GM21381 (cell line): ENCODE measurements around the gene ZSWIM6.

Source experiments
- ATAC-seq: cut with Tn5 transposase; IDR thresholded peaks from one replicate; pipeline ENCODE4 v1.9.1; 2021; ENCODE audit warnings: mild to moderate bottlenecking, moderate library complexity; ENCODE audit not compliant: unreplicated experiment

ZSWIM6 gene

GRCh38 chr5:61331407-61332357 is at the start of gene ZSWIM6:
ZSWIM6 (plus strand) TSS chr5:61332258; CDS start chr5:61332273, 15 bp downstream.
- ATAC-seq: peak; percentile 70

- ATAC-seq: no peak
Measured at GRCh38 chr5:61283471-61283870, 48.6 kb upstream of the ZSWIM6 start.

- ATAC-seq: no peak
Measured at GRCh38 chr5:61285531-61285930, 46.5 kb upstream of the ZSWIM6 start.

GRCh38 chr5:61286446-61287132 is 45.5 kb upstream of the ZSWIM6 start:
- no peak for ATAC-seq

GRCh38 chr5:61287474-61287873 is 44.6 kb upstream of the ZSWIM6 start:
- no peak for ATAC-seq

- no peak for ATAC-seq
Measured at GRCh38 chr5:61289241-61289640, 42.8 kb upstream of the ZSWIM6 start.

- ATAC-seq: no peak
Measured at GRCh38 chr5:61289669-61290306, 42.3 kb upstream of the ZSWIM6 start.

- no peak for ATAC-seq
Measured at GRCh38 chr5:61290791-61291210, 41.3 kb upstream of the ZSWIM6 start.

GRCh38 chr5:61292062-61292657 is 39.9 kb upstream of the ZSWIM6 start:
- ATAC-seq: no peak

- ATAC-seq: no peak
Measured at GRCh38 chr5:61293071-61293470, 39.0 kb upstream of the ZSWIM6 start.

- ATAC-seq: no peak
Measured at GRCh38 chr5:61293873-61294272, 38.2 kb upstream of the ZSWIM6 start.

GRCh38 chr5:61295365-61295764 is 36.7 kb upstream of the ZSWIM6 start:
- no peak for ATAC-seq

GRCh38 chr5:61298066-61298465 is 34.0 kb upstream of the ZSWIM6 start:
- ATAC-seq: no peak

- no peak for ATAC-seq
Measured at GRCh38 chr5:61298580-61298979, 33.5 kb upstream of the ZSWIM6 start.

- no peak for ATAC-seq
Measured at GRCh38 chr5:61299261-61299681, 32.8 kb upstream of the ZSWIM6 start.

GRCh38 chr5:61301341-61302199 is 30.5 kb upstream of the ZSWIM6 start:
- no peak for ATAC-seq

GRCh38 chr5:61302200-61302563 is 29.9 kb upstream of the ZSWIM6 start:
- ATAC-seq: no peak

GRCh38 chr5:61303346-61303745 is 28.7 kb upstream of the ZSWIM6 start:
- ATAC-seq: no peak

GRCh38 chr5:61304590-61305381 is 27.3 kb upstream of the ZSWIM6 start:
- no peak for ATAC-seq
